ENCODE measurements around the gene HHATL. TPM values are rescaled to one million over a fixed set of nuclear protein-coding genes. Genes with fewer than 3 reads are reported as not detected.
"Not testable (repeated sequence)": the region's sequence is repeated elsewhere in the genome, so short reads cannot be mapped to it uniquely, and the experiment has no call there.

The HHATL gene
- total RNA-seq, 1 donor from 2014 or later = not detected

DNA sequence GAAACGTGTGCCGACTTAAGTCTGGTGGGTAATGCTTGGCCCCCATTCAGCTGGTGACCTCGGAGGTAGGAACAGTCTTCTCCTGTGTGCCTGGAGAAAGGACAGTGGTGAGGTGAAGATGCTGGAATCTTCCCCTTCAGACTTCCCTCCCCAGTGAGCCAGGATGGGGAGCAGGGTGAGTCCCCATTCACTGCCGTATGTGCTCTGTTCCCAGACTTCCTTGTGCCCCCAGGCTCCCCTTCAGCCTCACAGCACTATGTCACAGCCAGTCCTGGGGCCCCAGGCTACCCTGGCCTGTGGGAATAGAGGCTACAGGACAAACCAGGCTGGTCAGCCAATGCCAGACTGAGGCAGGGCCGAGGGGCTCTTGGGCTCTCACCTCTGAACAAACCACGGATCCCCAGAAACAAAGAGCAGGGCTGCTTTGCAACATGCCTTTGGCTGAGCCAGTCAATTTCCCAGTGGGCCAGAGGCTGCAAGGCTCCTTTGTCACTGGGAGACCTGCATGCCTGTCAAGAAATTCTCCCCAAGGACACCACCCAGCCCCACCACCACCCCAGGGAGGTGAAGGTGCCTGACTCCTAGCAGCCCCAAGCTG is 31.8 kb upstream of the HHATL start:
- DNase-seq (ENCODE audit: low read depth in 2 of 2) = no peak

DNA sequence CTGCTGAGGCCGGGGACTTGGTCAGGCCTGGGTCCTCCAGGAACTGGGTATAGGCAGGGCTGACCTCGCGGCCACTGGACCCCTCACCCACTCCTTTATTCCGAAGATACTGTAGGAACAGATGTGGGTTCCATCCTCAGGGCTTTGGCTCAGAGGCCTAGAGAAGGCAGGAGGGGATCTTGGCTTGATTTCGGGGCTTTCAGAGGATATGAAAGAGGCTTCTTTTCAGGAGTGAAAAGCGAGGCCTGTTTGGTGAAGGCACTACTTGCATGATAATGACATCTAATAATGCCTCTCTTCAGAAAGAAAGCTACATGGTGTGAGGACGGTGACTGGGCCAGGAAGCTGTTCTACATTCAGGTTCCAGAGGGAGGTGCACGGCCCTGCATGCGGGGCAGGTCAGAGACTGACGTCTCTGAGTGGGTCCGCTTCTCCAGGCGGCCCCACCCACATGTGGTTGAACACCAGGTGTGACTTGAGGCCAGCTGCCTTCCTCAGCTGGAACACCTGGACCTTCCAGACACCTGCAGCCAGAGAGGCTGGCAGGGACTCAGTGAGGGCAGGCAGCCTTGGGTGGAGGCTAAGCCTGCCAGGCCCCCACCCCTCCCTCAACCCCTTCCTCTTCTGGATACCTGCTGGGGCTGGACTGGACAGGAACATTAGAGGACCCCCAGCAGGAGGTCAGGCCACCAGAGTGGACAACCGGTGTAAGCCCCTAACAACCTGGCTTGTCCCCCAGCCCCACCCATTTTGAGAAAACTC is 31.1 kb upstream of the HHATL start:
- no peak for DNase-seq (ENCODE audit: low read depth in 2 of 2)

DNA sequence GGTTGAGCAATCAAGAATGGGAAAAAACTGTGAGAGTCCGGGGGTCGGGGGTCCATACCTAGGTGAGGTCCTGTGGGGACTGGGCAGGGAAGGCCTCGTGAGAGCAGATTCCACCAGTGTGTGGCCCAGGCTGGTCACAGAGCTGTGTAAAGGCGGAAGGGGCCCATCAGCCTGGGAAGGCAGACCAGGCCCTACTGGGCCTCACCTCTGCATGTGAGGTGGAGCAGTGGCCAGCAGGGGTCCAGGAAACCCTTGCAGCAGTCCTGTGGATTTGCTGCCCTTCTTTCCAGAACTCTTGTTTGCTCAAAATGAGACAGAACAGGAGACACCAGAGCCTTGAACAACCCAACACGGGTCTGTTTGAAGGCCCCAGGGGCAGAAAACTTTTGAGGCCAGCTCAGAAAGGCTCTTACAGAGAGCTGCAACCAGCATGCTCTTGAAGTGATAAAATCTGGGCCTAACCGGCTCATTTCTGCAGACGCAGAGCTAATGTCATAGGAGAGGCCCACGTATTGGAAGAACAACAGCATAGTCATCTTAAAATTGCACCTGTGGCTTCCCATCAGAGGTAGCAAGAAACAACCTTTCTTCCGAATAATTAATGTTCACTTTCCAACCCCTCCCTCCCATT is 30.3 kb upstream of the HHATL start:
- DNase-seq (ENCODE audit: low read depth in 2 of 2) = no peak

DNA sequence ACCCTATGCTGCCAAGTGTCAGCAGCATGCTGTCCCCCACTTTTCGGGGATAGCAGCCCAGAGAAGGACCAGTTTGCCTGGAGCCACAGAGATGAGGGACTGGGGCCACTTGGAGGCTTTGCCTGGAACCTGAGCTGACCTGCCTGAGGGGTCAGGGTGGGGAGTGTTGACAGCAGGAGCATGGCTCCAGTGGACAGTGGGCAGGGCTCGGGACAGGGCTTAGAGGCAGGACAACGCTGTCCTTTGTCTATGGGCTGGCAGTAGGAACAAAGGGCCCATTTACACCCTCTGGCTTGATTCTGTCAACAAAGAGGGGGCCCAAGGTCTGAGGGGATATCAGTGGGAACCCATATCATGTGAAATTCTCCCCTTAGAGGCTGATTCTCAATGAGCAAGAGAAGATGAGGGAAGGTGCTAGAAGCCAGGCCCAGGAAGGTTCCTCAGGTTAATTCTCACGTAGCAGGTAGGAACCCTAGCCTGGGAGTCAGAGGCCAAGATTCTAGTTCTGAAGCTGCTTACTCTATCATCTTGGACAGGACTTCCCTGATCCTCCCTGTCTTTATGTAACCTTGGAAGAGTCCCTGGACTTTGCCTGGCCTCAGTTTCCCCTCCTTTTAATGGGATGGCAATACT is 29.7 kb upstream of the HHATL start:
- DNase-seq (ENCODE audit: low read depth in 2 of 2) = no peak

DNA sequence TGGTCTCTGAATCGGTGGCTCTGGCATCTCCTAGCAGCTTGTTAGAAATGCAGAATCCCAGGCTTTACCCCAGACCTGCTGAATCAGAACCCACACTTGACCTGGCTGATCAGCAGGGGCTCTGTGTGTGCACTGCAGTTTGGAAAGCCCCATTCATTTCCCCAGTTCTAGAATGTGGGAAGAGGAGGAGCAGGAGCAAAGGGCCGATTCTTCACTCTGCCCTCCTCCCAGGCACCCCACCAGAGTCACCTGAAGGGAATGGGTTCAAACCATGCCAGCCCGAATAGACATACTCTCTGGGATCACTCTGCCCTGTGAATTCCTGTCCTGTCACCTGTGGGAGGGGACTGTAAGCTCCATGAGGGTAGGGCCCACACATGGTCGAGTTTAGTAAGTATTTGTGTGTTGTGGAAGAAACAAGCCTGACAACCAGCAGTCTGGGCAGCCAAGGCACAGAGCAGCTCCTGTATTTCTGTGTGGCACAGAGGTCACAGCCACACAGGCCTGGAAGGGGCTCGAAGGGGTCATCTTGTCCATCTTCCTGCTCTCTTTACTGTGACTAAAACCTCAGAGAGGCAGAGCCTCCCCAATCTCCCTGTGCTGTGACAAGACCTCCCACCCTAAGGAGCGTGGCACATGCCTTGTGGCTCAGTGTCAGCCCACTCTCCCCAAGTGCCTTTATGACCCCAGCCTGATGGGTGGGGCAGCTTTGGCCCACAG is 29.0 kb upstream of the HHATL start:
- DNase-seq (ENCODE audit: low read depth in 2 of 2) = no peak

DNA sequence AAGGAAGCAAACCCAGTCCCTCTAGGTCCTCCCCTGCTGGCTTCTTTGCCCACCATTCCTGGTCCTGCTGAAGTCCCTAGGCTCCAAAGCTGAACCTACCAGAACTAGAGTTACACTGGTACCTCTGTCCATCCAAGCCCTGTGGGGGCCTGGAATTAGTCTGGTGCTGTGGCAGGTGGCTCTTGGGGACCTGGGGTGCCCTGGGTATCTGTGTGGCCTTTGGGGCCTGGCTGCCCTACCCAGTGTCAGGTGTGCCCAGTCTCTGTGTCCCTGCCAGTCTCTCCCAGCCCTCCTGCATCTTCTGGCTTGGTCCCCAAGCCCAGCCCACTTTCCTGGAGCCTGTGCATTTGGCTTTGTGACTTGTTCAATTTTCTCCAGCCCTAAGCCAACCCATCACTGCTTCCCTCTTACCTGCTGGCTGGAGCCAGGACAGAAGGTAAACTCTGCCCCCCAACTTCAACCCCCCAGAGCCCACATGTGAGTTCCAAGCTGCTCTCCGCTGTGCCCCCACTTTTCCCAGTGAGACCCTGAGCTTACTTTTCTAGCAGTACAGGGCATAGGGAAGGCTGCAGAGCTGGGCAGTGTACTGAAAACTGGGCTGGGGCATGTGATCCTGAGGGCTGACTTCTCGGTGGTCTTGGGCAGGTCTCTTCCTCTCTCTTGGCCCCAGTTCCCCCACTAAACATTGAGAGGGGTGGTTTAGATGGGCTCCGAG is 28.3 kb upstream of the HHATL start:
- no peak for DNase-seq (ENCODE audit: low read depth in 2 of 2)

DNA sequence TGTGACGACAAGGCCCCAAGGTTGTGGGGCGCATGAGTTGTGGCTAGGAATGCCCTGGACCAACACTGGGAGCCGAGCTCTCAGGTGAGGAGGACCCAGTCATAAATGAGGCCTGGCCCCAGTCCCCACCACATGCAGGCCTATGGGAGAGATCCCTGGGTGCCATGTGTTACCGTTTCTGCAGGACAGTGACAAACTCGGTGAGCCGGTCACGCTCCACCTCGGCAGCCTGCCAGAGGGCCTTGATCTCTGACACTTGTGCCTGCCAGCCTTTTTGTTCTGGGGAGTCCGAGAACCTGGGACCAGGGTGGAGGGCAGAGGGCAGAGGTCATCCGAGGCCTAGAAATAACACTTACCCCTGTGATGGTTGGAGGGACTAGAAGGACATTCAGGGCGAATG is 27.7 kb upstream of the HHATL start:
- DNase-seq (ENCODE audit: low read depth in 2 of 2) = no peak

DNA sequence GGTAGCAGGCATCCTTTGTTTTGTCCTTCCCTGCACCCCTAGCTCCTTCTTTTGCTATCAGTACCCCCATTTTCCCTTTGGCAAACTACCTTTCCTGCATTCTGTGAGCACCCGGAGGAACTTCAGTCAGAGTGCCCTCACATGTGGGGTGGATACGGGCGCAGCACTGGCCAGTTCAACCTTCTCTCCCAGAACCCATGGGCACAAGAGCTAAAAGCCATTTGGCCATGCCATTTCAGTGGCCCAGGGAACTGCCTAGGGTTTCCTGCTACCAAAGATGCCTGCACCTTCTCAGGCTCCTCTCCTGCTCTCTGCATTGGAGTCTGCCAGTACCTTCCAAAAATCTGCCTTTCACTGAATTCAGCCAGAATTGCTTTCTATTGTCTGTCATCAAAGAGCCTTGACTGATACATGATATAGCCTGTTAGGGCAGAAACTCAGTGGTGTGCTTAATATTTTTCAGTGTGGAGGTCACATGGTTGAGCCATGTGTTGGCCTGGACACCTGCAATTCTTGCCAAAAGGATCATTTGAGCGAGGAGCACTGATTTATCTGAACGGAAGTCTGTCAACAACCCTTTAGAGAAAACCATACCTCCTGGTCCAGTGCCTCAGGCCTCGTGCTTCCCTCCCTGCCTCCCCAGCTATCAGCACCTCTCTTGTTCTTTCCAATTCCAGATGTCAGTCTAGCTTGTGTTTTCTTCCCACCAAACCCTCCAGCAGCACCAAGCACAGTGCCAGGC is 27.0 kb upstream of the HHATL start:
- no peak for DNase-seq (ENCODE audit: low read depth in 2 of 2)

DNA sequence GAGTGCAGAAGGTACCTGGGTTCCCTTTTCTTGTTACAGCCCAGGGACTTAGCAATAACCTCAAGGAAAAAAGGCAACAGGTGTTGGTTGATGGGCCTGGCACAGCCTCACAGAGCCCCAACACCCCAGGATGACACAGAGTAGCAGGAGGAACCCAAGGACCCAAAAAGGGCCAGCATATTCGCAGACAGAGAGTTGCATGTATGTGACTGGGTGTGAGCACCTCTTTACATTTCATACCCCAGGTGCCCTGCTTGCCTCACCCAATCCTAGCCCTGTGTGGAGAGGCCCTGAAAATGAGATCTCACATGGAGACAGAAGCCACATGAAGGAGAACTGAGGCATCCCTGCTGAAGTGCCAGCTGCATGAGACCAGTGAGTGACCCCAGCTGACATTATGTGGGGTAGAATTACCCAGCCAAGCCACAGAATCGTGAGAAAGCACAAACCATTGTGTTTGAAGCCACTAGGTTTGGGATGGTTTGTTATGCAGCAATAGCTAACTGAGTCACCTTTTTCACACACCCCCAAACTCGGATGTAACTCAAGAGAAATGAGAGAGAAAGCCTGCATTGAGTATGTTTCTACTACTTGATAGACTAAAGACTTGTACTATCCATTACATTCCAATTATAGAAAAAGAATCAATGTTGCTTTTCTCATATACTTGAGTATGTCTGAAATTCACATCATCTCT is 26.2 kb upstream of the HHATL start:
- DNase-seq (ENCODE audit: low read depth in 2 of 2) = no peak

DNA sequence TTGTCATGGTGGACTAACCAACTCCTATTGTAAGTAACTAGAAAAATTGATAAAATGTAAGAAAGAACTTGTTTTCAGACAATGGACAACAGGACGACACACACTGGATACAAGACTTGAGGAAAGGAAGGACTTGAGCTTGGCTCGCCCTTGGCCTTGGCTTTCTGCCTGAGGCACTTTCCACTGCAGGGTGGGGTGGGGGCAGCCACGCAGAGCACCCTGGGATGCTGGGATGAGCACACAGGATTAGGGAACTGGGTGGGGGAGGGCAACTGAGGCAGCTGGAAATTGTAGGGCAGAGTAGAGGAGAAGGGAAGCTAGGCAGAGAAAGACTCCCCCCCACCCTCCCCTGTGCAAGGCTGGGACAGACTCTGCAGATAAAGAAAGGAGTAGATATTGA is 25.5 kb upstream of the HHATL start:
- DNase-seq (ENCODE audit: low read depth in 2 of 2) = no peak

DNA sequence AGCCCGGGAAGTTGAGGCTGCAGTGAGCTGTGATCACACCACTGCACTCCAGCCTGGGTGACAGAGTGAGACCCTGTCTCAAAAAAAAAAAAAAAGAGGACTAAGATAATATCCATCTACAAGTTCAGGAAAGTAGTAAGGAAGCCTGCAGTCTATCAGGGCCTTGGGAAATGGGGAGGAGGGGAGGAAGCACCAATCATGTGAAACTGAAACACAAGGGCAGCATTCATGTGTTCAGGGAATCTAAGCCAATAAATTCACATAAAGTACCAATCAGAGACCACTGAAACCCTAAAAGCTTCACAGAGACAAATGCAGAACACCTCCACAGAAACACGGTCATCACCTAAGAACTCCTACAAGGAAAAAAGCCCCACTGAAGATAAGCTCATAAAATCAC is 22.9 kb upstream of the HHATL start:
- DNase-seq (ENCODE audit: low read depth in 2 of 2) = no peak

DNA sequence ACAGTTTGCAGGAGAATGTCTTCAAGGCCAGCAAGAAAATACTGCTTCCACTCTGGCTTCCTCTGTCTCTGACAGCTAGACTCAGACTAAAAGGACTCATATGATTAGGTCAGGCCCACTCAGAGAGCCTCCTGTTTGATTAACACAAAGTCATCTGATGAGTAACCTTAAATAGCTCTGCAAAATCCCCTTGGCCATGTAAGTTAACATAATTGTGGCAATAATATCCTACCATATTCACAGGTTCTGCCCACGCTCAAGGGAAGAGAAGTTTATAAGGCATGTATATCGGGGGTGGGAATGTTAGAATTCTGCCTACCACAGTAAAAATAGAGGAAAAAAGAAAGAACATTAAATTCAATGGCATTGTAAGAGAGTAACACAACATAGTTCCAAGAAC is 20.6 kb upstream of the HHATL start:
- DNase-seq (ENCODE audit: low read depth in 2 of 2) = no peak

DNA sequence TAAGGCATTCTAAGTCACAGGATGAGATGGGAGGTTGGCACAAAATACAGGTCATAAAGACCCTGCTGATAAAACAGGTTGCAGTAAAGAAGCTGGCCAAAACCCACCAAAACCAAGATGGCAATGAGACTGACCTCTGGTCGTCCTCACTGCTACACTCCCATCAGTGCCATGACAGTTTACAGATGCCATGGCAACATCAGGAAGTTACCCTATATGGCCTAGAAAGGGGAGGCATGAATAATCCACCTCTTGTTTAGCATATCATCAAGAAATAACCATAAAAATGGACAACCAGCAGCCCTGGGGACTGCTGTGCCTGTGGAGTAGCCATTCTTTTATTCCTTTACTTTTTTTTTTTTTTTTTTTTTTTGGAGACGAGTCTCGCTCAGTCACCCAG is 19.8 kb upstream of the HHATL start:
- not testable (repeated sequence) for DNase-seq (ENCODE audit: low read depth in 2 of 2)

DNA sequence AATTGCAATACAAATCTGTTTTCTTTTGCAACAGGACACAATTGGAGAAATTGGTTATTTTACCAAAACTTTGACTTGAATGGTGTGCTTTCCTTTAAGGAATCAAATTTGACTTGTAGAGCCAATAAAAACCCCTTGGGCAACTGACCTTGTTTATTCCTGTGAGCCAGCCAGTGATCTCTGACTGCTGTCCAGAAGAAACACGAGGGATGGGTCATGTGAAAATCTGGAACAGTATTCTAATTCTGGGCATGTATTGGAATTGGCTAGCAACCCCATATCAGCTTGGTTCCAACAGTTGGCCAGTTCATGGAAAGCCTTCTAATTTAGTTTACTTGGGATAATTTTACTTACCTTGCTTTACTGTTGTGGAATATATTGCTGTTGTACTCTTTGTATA is 19.1 kb upstream of the HHATL start:
- DNase-seq (ENCODE audit: low read depth in 2 of 2) = no peak

DNA sequence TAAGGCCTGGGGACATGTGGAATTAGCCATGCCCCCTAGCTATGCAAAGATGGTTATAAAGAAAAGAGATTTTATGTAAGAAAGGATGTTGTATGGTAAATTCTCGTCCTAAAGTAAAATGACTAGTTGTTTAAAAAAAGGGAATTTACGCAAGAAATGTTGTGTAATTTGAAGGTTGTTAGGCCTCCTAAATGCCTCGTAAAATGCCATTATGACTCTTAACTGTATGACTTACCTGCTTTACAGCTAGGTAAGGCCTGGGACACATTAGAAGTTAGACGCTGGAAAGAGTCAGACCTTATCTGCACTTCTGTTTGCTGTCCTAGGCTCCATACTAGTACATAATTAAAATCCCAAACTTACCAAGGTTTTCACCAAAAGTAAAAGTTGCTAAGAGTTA is 17.5 kb upstream of the HHATL start:
- no peak for DNase-seq (ENCODE audit: low read depth in 2 of 2)

DNA sequence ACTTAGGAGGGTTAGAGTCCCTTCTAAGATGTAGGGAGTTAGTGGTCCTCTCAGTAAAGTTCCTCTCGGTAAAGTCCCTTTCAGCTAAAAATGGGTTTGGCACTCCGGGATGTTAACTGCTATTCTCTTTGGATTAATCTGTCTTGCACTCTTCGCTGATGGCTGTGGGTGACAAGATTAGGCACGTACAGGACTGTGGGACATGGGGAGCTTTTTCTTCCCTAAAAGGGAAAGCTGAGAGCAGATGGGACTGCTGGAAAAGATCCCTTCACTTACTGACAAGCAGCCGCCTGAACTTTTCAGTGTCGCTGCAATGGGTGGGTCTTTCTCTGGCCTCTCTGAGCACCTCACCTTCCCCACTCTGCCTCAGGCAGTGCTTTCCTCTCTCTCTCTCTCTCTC is 16.4 kb upstream of the HHATL start:
- no peak for DNase-seq (ENCODE audit: low read depth in 2 of 2)

DNA sequence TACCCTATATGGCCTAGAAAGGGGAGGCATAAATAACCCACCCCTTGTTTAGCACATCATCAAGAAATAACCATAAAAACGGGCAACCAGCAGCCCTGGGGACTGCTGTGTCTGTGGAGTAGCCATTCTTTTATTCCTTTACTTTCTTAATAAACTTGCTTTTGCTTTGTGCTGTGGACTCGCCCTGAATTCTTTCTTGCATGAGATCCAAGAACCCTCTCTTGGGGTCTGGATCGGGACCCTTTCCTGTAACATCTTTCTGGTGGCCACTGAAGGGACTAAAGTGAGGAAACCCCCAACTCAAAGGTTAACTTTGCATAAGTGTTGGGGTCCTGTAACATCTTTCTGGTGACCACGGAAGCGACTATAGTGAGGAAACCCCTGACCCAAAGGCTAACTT is 15.7 kb upstream of the HHATL start:
- no peak for DNase-seq (ENCODE audit: low read depth in 2 of 2)

DNA sequence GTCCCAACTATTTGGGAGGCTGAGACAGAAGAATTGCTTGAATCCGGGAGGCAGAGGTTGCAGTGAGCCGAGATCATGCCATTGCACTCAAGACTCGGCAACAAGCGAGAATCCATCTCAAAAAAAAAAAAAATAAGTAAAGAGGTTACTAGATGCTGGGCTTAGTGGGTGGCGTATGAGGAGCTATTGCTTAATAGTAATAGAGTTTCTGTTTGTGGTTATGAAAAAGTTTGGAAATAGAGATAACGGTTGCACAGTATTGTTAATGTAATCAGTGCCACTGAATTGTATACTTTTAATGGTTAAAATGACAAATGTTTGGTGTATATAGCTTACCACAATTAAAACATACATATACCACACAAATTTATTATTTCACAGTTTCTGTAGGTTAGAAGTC is 14.7 kb upstream of the HHATL start:
- DNase-seq (ENCODE audit: low read depth in 2 of 2) = no peak

DNA sequence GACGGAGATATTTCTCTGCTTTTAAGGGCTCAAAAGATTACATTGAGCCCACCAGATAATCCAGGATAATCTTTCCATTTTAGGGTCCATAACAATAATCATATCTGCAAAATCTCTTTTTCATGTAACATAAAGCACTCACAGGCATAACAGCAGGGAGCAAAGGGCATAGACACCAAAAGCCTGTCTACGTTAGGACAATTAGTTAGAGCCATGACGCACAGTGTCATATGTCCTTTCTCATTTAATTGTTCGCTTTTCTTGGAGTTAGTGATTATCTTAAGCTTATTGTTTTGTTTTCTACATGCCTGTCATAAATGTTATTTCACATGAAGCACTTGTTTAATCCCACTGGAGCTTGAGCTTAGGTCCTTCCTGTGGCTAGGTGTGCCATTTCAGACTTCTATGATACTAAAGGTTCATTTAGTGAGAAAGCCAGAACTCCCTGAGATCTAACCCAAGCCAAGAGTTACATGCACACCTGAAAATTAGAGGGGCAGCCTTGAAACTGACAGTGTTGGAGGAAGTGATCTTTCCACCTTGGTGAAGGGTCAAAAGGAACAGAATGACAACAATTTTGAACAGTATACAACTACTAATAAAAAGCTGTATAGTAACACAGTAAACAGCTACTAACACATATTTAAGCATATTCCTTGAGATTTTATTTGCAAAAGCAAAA is 11.7 kb upstream of the HHATL start:
- DNase-seq (ENCODE audit: low read depth in 2 of 2) = no peak

Data from lung microvascular endothelial cell (primary cell).